ENCODE data around the gene CMIP.
"Not testable (repeated sequence)": the region's sequence is repeated elsewhere in the genome, so short reads cannot be mapped to it uniquely, and the experiment has no call there.

Gene CMIP

DNA sequence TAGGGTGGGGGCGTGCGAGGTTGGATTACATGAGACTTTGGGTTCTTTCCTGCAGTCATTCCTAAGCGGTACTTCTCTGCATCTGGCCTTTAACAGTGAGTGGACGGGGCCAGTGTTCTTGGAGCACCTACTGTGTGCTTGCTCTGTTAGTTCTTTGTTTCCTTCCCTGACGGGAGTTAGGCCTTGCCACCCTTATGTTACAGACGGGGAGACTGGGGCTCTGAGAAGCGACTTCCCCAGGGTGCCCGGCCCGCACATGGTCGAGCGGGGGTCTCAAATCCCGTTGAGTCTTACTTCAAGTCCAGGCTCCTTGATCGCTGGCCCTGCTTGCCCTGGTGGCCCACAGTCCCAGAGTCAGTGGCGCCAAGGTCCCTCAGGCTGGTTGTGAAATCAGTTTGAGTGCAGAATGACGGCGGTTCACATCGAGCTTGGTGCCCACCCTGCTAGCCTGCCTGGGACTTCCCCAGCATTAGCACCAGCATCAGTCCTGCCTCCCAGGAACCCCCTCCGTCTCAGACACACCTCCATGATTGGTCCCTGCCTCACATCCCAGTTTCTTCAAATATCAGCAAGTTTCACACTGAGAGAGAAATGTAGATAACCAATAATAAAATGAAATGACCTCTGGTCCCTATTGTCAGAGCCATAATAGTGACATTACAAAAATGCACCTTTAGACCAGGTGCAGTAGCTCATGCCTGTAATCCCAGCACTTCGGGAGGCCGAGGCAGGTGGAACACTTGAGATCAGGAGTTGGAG is 128.0 kb downstream of the CMIP start:
- DNase-seq, result no peak

DNA sequence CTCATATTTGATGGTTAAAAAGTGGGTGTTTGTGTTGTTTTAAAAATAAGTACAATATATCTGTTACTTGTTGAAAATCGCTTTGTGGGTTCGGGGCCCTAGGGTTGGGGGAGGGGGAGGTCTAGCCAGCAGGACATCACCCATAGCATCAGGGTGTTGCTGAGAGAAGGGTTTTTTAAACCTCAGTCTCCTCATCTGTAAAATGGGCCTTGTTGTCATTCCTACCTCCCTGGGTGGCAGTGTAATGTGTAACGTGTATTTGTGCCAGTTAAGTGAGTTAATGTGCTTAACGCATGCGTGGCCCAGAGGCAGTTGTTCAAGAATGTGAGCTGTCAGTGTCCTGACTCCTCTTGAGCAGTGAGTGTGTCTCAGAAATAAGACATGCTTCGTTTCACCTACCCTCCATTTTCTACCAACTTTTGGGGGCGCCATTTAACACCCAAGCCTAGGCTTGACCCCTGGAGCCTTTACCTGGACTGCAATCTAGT is 129.0 kb downstream of the CMIP start:
- DNase-seq, result no peak

DNA sequence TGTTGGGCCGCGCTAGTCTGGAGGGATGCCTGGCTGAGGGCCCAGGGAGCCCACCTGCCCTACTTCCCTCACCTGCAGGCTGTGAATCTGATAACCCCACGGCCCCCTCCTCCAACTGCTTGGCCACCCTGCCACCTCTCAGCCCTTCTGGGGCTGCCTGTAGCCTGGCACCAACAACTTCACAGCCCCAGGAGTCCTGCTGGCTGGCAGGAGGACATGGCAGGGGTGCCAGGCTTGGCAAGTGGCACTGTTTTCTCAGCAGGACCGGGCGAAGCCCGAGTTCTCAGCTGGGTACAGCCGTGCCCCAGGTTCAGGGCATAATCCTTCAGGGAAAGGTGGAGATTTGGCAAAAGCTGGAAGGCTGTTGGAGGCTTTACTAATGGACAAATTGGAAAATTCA is 129.6 kb downstream of the CMIP start:
- DNase-seq, result no peak

DNA sequence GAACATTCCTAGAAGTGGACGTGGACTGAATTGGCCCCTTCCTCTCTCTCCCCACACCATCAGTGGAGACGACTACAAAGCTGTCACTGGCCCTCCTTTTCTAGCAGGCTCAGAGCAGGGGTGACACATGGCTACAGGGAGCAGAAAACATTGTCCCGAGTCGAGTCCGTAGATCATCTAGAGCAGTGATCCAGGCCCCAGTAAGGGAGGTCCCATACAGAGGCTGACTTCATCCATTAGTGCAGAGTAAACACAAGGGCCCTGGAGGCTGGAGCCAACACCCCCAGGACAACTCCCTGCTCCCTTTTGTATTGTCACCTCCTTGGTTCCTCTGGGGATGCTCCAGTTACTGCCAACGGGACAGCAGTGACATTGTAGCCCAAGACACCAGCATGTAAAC is 130.7 kb downstream of the CMIP start:
- no peak for DNase-seq

DNA sequence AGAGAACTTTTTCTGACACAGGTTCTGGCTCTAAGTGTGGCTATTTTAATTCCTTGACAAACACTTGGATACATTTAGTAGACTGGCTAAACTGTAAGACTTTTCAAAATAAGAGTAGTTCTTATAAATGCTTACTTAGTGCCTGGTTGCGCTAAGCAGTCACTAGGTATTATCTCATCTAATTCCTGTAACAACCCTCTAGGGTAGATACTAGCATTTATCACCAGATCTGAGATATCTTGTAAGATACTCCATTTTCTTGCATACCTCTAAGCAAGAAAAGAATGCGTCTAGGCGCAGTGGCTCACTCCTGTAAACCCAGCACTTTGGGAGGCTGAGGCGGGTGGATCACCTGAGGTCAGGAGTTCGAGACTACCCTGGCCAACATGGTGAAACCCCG is 131.2 kb downstream of the CMIP start:
- DNase-seq, result no peak

DNA sequence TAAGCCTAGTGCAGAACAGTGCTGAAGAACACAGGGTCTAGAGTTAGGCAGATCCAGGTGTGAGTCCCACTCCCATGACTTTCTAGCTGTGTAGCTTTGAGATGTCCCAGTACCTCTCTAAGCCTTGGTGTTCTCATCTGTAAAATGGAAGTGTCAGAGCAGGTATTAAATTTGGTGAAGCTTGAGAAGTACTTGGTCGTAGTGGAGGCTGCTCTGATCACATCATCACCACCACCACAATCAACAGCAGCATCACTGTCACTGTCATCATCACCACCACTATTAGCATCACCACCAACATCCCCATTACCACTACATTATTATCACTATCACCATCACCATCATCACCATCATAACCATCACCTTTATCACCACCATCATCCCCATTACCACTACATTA is 132.1 kb downstream of the CMIP start:
- DNase-seq, result no peak

DNA sequence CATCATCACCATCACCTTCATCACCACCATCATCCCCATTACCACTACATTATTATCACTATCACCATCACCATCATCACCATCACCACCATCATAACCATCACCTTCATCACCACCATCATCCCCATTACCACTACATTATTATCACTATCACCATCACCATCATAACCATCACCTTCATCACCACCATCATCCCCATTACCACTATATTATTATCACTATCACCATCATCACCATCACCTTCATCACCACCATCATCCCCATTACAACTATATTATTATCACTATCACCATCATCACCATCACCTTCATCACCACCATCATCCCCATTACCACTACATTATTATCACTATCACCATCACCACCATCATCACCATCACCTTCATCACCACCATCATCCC is 132.7 kb downstream of the CMIP start:
- not testable (repeated sequence) for DNase-seq

DNA sequence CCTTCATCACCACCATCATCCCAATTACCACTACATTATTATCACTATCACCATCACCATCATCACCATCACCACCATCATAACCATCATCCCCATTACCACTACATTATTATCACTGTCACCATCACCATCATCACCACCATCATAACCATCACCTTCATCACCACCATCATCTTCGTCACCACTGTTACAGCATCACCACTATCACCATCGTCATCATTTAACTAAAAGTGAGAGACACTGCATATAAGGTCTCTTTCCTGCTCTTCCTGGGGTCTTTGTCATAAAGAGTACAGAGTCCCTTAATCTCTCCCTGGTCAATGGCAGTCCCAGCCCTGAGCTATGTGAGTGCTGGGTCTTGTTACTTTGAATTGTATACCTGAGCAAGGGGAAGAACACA is 133.5 kb downstream of the CMIP start:
- DNase-seq, result no peak

DNA sequence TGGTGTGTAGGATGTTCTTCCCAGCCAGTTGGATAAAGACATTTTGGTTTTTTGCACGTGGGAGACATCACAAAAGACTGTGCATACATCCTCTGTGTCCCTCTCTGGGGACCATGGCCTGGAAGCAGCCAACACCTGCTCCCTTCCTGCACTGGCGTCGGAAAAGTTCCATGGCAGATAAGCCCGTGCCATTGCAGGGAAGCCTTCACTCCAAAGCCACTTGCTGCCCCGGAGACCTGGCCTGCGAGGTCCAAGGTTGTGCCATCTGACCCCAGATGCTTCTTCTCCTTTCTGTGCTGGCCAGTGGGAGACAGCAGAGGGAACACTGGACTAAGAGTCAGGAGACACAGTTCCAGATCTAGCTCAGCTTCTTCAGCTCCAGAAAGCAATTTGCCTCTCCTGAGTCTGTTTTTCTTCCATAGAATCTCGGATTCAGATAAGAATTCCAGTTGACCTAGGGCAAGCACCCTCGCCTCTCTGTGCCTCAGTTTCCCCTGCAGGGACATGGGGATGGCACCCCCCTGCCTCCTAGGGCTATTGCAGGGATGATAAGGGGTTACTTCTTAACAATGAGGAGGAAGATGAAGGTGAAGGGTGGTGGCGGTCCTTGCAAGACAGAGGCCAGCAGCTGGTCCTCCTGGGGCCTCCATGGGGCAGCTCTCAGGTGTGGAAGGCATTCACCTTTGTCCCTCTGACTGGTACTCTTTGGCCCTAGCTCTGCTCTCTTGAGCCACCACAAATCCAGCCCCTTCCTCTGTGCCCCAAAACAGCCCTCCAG is 134.2 kb downstream of the CMIP start:
- DNase-seq, result no peak

DNA sequence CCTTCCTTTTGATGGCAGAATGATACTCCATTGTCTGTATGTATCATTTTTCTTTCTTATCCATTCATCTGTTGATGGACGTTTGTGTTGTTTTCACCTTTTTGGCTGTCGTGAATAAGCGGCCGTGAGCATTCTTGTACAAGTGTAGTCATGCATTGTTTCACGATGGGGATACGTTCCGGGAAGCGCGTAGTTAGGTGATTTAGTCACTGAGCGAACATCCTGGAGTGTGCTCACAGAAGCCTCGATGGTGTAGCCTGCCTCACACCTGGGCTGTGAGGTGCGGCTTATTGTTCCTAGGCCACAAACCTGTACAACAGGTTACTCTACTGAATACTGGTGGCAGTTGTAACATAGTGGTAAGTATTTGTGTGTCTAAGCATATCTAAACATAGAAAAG is 136.5 kb downstream of the CMIP start:
- no peak for DNase-seq

DNA sequence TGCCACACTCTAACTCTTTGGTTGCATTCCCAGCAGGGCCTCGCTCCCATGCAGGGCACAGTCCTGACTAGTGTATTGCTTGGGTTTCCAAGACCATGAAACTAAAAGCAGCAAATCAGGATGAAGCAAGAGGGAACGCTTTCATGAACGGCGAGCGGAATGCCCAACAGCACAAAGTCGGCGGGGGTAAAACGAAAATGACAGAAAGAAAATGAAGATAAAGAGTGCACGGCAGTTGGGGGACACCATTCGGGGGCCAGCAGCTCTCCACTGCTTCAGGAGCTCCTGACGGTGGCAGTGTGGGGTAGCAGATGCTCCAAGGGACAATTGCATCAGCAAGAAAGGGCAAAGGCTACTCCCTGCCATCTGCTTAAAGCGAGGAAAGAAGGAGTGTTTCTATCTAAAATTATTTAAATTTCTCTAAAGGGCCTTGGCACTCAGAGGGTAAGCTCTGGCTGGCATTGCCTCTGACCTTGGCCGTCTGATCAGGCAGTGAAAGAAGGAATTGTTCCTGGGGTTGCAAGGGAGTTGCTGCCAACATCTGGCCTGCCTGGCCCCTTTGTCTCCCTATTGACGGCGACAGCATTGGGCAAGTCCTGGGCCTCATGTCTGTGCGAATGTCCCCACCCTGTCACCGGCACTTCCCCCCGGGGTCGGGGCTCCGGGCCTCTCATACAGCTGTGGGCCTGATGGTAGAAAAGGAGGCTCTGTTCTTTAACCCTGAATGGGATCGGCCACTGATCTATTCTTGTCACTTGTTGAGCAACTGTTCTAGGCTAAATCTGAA is 138.2 kb downstream of the CMIP start:
- no peak for DNase-seq

DNA sequence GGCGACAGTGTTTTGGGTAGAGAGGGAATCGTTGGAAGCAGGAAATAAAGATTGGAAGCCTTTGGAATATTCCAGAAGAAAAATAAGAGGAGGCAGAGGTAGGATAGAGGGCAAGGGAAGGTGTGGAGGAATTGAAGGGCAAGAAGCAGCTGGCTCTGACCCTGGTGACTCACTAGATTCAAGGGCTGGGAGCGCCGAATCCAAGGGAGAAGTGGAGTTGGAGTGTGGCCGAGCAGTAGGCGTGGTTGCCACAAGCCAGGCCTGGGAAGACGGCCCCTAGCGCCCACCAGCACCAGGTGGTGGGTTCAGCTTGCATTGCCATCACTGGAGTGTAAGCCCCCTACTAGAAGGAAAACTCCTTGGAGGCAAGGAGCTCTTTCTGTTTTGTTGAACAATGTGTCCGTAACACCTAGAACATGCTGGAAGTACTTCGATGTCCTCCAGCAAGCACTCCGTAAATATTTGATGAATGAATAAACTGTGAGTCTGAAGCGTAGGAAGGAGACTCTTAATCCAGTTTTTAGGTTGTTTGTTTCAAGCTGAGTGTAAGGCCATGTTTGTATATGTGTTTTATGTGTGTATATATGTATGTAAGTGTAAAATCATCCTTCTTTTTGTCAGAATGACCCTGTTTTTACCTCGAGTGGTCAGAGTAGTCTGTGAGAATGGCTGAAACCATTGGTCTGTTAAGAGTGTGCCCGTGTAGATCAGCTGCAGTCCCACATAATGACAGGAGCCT is 139.5 kb downstream of the CMIP start:
- no peak for DNase-seq

DNA sequence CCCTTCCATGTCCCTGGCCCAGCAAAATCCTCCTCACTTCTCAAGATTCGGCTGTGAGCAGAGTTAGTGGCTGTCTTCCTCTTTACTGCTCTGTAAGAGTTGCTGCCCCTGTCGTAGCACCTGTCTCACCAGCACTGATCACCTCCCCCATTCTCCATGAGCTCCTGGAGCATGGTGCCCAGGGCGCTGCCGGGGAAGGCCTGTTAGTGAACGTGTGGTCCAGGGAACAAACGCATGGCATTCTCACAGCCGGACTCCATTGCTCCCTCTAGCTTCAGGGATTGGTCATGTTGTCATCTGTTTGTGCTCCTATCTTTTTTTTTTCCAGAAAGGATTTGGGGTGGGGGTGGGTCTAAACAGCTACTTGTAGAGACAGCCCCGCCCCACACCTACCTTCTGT is 141.2 kb downstream of the CMIP start:
- no peak for DNase-seq

DNA sequence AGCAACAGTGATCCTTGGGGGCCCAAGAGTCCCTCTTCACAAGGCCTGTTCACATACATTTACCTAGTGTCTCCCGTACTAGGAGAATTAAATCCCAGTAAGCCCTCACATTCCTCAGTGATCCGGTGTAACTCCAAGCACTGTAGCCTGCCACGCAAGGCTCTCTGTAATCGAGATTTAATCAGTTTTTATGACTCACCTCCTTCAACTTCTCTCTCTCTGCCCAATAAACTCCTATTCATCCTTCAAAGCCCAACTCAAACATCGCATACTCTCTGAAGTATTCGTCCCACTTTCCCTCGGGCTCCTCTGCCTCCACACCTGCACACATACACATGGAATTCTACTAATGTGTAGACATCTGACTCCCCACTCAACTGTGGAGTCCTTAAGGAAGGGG is 141.8 kb downstream of the CMIP start:
- DNase-seq, result no peak

DNA sequence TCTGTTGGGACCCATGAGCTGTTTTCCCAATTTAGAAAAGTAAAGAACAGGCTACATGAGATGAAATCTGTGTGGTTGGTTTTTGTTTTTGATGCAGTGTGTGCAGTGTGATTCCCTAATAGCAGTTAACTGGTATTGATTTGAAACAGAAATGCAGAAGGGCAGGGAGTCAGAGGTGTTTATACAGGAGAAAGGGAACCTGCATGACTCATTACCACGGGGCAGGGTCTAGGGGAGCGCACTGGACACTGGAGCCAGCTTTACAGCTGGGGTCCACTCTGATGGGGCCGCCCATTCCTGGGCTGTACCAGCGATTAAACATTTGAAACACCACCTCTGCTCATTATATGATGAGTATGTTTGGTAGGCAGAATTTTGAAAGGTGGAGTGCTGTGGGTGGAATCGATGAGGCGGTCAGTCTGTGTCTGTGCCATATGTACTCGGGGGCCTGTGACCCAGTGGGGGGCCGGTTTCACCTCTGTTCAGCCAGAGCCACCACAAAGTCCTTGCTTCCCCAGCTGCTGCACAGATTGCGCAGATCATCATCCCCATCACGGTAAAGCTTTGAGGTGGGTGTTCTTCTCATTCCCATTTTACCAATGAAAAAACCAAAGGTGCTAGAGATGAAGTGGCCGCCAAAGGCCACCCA is 142.5 kb downstream of the CMIP start:
- no peak for DNase-seq

DNA sequence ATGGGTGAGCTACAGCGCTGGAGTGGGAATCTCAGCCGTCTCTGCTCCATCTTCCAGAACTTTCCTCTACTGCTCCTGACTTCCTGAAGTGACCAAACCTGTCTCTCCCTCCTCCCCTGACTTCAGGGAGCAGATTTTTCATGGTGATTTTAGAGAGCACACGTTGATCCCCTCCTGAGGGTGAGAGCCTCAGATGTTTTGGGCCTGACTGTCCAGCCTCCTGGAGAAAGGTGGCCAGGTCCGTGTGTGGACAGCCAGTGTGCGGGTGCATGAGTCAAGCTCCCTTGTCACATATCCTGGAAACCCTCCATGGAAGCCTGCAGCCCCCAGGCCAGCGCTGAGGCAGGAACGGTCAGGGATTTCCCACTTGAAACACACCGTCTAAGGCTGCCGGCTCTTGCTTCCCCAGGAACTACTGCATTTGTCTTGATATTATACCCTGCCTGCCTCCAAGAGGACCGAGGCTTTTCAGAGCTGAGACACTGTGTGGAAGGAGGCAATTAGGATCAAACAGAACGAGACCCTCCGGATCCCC is 143.1 kb downstream of the CMIP start:
- DNase-seq, result no peak

DNA sequence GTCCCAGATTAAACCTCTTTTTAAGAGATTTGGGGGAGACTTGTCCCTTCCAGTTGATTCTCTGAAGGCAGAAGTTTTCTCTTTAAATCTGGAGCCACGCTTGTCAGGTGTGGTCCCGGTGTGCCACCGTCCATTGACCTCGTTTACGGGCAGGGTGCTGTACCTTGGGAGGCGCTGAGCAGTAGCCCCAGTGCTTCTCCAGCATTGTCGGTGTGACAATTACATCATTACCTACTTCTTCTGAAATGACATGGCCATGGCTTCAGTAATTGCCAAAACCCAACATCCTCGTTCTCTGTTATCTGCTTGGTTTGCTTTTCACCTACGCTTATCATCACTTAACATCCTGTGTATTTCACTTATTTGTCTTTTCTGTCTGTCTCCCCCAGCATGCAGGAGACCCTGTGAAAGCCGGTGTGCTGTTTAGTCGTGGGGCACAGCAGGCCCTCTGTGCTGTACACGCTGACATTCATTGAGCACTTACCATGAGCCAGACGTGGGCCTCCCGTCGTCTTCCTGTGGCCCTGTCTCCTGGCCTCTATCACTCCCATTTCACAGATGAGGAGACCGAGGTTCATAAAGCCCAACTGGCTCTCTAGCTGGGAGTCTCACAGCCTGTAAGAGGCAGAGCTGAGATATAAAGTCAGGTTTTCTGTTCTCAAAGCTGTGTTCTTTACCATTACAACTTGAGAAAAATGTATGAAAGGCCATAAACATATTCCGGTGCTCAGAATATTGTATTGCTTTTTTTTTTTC is 143.9 kb downstream of the CMIP start:
- DNase-seq, result no peak

DNA sequence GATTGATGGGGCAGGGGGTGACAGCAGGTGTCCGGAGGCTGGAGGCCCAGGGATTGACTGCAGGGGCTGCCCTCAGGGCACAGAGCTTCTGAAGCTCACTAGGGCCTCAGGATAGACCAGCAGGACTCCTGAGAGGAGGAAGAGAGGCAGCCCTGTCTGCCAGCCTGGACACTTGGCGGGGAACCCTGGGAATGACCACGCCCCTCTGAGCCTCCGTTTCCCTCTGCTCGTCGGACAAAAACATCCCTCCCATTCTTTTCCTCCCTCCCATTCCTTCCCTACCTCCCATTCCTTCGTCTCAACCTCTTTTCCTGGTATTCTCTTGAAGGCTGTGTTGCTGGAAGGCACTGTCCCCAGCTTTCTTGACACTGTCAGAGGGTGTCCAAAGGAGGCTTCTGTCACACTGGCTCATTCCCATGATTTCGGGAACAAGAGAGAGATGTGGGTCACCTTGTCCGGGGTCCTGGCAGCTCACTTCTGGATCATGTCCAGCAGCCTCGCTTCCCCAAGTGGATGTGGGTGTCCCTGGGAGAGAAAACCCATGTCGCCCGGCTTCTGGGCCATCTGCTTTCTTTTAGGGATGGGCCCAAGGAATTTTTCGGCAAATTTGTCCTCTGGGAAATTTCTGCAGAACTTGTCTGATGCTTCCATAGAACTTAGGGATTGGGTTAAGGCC is 145.5 kb downstream of the CMIP start:
- no peak for DNase-seq

DNA sequence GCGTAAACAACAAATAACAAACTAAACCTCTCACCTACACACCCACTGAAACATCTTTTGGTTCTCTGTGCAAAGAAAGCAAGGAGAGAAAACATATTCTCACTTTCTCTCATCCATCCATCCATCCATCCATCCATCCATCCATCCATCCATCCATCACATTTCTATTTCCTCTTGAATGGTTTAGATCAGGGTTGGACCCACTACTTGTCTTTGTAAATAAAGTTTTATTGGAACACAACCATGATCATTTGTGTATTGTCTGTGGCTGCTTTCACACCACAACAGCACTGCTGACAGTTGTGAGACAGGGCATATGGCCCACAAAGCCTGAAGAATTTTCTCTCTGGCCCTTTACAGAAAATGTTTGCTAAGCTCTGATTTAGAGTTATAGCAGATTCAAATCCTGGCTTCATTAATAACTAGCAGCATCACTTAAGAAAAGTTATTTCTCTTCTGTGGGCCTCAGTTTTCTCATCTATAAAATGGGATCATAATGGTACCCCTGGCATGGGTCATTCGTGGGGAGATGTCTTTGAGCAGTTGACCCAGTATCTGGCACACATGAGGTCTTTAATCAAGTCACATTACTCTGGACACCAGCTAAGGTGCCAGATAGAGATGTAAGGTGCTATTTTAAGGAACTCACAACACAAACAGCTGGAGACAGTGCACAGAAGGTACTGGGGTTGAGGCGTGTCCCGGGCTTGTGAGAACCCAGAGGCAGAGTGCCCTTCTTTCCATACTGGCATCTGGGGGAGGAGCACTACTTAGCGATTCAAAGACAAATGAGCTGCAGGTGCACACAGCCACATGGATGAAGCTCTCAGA is 146.3 kb downstream of the CMIP start:
- no peak for DNase-seq

DNA sequence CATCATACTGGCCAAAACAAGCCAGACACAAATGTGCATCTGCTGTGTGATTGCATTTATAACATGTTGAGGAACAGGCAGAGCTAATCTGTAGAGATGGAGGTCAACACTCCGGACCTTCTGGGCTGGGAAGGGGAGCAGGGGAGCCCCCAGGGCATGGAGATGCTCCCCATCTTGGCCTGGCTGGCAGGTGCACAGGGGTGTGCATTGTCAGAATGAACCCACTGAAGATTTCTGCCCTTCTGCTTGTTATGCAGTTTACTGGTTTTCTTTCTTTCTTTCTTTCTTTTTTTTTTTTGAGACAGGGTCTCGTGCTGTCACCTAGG is 146.9 kb downstream of the CMIP start:
- DNase-seq, result no peak
